ENCODE data around the gene CLBA1. TPM values are rescaled to one million over a fixed set of nuclear protein-coding genes. Genes with fewer than 3 reads are reported as not detected.

Gene CLBA1
- total RNA-seq: 5.8 and 6.7 TPM in 2 replicates

DNA sequence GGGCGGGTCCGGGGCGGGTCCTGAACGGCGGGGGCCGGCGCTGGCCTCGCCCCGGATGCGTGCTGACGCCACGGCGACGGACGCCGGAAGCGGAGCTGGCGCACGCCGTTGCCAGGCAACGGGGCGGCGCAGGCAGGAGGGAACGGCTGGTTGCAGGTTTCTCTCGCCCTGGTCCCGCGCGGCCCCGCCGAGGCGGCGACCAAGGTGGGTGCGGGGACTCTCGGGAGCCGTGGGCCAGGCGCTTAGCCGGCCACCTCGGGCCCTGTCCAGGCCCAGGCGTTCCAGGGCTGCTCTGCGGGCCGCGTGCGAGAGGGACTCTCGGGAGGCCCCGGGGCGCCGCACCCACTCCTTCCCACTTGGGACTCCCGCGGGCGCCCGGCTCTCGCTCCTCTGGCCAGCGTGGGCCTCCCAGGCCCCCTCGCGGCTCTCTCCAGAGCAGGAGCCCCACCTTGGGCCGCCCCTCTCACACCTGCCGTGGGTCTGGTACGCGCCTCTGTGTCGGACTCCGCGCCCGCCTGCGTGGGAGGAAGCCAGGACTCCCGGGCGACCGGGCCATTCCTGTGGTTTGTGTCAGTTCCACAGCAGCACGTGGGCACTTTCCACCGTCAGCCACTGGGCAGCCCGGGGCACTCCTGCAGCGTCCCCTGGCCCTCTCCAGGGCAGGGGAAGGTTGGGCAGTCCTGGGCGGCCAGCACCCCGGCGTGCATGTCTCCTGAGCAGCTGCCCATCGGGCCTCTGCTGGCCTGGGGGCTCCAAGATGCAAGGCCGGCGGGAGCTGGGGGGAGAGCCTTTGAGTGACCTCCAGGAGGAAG, at the start of gene CLBA1:
Gene CLBA1 (plus strand): TSS at position 114 of the 812 bp plus-strand sequence. CDS start 644 bp downstream, at position 758.

DNA sequence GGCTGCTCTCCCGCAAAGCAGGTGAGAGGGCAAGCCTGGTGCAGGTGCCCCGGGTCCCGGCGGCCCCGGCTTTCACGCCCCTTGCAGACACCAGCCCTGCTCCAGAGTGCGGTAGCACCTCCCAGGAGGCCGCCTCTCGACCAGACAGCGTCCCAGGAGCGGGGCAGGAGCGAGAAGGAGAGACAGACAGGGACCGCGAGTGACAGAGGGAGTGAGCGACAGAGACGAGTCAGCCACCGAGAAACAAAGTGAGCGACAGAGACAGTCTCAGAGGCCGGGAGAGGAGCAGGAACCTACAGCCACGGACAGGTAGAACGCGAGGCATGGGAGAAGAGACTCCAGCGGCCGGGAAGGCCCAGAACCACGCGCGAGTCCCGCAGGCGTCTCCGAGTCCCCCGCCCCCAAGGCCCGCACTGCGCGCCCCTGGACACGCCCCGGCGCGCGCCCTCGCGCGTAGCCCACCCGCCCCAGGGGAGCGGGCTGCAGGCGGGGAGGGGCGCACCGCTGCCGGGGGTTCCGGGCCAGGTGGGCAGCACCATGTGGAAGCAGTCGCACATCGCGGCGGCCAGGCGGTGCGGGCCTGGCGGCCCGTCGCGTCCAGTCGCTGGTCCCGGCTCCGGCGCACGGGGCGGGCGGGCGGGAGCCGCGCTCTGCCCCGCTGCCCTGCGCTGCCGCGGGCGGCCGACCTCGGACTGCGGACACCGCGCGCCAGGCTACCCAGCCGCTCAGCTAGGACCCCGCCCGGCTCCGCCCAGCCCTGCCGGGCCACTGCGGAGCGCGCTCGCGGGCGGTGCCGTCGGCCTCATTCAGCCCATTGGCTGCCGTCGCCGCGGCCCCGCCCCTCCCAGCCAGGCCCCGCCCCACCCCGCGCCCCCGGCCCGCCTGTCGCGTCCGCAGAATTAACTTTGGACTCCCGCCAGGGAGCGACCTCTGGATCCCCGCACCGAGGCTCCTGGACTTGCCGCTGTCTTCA, 7.6 kb upstream of the CLBA1 start, which contains the start of gene AHNAK2:
Gene AHNAK2 (minus strand): TSS at position 694 of the 973 bp plus-strand sequence. CDS start 137 bp downstream, at position 557.

DNA sequence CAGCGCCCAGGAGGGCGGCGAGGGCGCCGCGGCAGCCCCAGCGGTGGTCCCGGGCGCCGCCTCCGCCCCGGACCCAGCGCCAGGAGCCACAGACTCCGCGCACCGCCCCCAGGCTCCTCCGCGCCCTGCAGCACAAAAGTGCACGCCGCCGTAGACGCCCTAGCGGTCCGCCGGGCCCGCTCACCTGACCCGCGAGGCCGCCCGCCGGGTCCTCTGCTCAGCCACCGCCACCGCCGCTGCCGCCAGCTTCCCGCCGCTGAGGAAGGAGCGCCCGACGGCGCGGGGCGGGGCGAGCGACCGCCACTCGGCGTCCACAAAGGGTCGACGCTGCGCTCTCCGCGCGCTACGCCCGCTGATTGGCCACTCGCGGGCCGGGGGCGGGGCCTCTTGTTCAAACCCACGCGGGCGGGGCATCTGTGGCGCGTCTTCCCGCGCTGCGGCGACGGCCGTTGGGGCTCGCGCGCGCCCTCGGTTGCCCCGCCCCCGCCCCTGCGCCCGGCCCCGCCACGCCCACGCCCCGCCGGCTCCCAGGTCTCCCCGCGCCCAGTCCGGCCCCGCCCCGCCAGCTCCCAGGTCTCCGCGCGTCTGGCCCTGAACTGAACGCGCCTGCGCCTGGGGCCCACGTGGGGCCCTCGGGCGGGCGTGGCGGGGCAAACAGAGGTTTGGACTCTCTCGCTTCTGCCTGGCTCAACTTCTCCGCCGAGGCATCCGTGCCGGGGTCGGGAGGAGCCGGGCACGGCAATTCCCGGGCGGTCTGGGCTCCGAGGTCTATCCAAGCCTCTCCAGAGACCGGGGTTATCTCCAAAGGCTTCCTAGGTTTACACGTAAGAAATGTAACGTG, 35.4 kb downstream of the CLBA1 start, which contains the start of gene CDCA4:
Gene CDCA4 (minus strand): TSS at position 269 of the 841 bp plus-strand sequence. CDS start 9,154 bp downstream, outside the sequence.

Other genes with a start within 250 kb of the CLBA1 start
- 65.9 and 68.1 TPM in 2 replicates for gene SIVA1, start 232.6 kb upstream of the CLBA1 start, total RNA-seq
- gene AKT1, start 190.0 kb upstream of the CLBA1 start, total RNA-seq: 144 and 170 TPM in 2 replicates
- gene ZBTB42, start 184.7 kb upstream of the CLBA1 start, total RNA-seq: 1.5 and 2.2 TPM in 2 replicates
- 7.1 and 8.2 TPM in 2 replicates for gene CEP170B, start 120.5 kb upstream of the CLBA1 start, total RNA-seq
- under 0.01 and 0.09 TPM in 2 replicates for gene PLD4, start 60.9 kb upstream of the CLBA1 start, total RNA-seq
- 137 and 171 TPM in 2 replicates for gene AHNAK2, start 7.4 kb upstream of the CLBA1 start, total RNA-seq
- gene CDCA4, start 35.3 kb downstream of the CLBA1 start, total RNA-seq: 7.3 and 8.9 TPM in 2 replicates
- 0.32 and 1.0 TPM in 2 replicates for gene GPR132, start 79.6 kb downstream of the CLBA1 start, total RNA-seq
- 2.4 and 2.7 TPM in 2 replicates for gene JAG2, start 183.0 kb downstream of the CLBA1 start, total RNA-seq
- gene NUDT14, start 195.5 kb downstream of the CLBA1 start, total RNA-seq: 8.3 and 22.7 TPM in 2 replicates